ENCODE data around the gene GGNBP2. TPM values are rescaled to one million over a fixed set of nuclear protein-coding genes. Genes with fewer than 3 reads are reported as not detected.

GGNBP2 gene
- polyA plus RNA-seq, 1 of the 3 experiments (the other 2 are of a cell fraction) = 79.3 TPM

DNA sequence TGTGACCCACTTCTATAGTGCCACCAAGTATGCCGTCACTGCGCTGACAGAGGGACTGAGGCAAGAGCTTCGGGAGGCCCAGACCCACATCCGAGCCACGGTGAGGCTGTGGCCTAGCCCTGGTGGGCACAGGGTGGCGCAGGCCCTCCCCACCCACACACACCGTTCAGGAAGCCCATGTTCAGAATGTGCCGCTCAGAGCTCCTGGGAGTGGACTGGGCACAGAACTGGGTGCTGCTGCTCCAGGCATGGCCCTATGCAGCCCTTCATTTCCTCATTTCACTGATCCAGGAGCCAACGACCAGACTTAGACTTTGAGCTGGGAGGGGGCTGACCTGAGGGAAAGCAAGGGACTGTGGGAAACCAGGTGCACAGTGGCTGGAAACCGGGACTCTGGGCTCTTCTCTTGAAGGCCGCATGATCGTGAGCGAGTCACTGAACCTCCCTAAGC lies 54.3 kb downstream of the GGNBP2 start (continued):
- no peak for TF ChIP-seq REST (IDR thresholded peaks at IDR 0.05; ENCODE audit: low read depth, low read length)
- no peak for TF ChIP-seq GATA2 (CRISPR knock-in tag; IDR thresholded peaks at IDR 0.05)
- TF ChIP-seq, protein P1, sequence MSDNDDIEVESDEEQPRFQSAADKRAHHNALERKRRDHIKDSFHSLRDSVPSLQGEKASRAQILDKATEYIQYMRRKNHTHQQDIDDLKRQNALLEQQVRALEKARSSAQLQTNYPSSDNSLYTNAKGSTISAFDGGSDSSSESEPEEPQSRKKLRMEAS (IDR thresholded peaks at IDR 0.05; ENCODE audit: low read depth) = no peak
- TF ChIP-seq YY1 (IDR thresholded peaks at IDR 0.05; ENCODE audit: low read depth) = no peak
- no peak for TF ChIP-seq RAD21 (IDR thresholded peaks at IDR 0.05; ENCODE audit: low read length)
- no peak for TF ChIP-seq ELF1 (IDR thresholded peaks at IDR 0.05)

- Histone ChIP-seq H3K4me2 (no peak overlapping the region), H3K27me3 (ENCODE audit: insufficient read depth) (no peaks in the 10 kb centered on the region), H3K9ac (no peak overlapping the region), H3K36me3 (replicated peaks in 1 of 2; ENCODE audit: control insufficient read depth in 1 of 2, insufficient read depth in 2 of 2, low read length in 1 of 2) (peaks cover 0 to 11% of the 10 kb centered on the region in 2 experiments), H3K4me1 (ENCODE audit: control insufficient read depth in 1 of 2, insufficient read depth in 2 of 2, low read depth in 1 of 2, low read length in 1 of 2) (peaks cover 0 to 21% of the 10 kb centered on the region in 2 experiments; a peak in 2 of 4 replicates), H3K27ac (ENCODE audit: low read depth in 2 of 2, low read length in 1 of 2) (no peak overlapping the region), H3K4me3 (ENCODE audit: low read depth in 2 of 2, low read length in 1 of 2) (no peak overlapping the region), H3K79me2 (ENCODE audit: insufficient read depth) (peaks cover 27% of the 10 kb centered on the region; the same call in 1 of the 2 replicates), H3F3A (replicated peaks; ENCODE audit: insufficient read depth) (peaks cover 16% of the 10 kb centered on the region), H3K9me3 (no peaks in the 10 kb centered on the region), H3K9me2 (no peaks in the 10 kb centered on the region), H2AFZ (ENCODE audit: low read depth) (no peak overlapping the region), H4K20me1 (ENCODE audit: insufficient read depth) (peaks cover 3% of the 10 kb centered on the region; the same call in 1 of the 2 replicates)
- no peak for DNase-seq
- over 99% methylated on average over 11 of the region's 11 CpGs for WGBS (ENCODE audit: low lambda C conversion rate)
- ChIA-PET CTCF (interaction anchor here (4.4 kb wide), 1 partner anchor 15 kb away, joined by 26 read pairs; no protein-coding TSS in a partner anchor), POLR2A (interaction anchor here (2.2 kb wide), 1 partner anchor 7 kb away, joined by 16 read pairs; the partner anchor contains the start of gene DHRS11)
- TF ChIP-seq IRF3 (IDR thresholded peaks at IDR 0.05; ENCODE audit: low read depth, low read length) (no peak), NRF1 (IDR thresholded peaks at IDR 0.05; ENCODE audit: low read depth, low read length) (no peak), EZH2phosphoT487 (IDR thresholded peaks at IDR 0.05; ENCODE audit: borderline replicate concordance, low read depth) (no peak), RFX5 (IDR thresholded peaks at IDR 0.05; ENCODE audit: low read length) (no peak), YY1 (IDR thresholded peaks at IDR 0.05; ENCODE audit: low read depth) (no peak), SIN3A (IDR thresholded peaks at IDR 0.05; ENCODE audit: borderline replicate concordance, low read depth, low read length) (no peak), MXI1 (IDR thresholded peaks at IDR 0.05; ENCODE audit: low read depth, low read length) (no peak), POLR2AphosphoS5 (IDR thresholded peaks at IDR 0.05; ENCODE audit: low read depth, low read length) (no peak), ELF1 (IDR thresholded peaks at IDR 0.05) (no peak), FOSL2 (IDR thresholded peaks at IDR 0.05; ENCODE audit: borderline replicate concordance, low read depth) (no peak), RXRA (IDR thresholded peaks at IDR 0.05; ENCODE audit: borderline replicate concordance, low read depth) (no peak), RAD21 (IDR thresholded peaks at IDR 0.05; ENCODE audit: low read length) (no peak), NFIC (IDR thresholded peaks at IDR 0.05; ENCODE audit: borderline replicate concordance) (no peak), RCOR1 (IDR thresholded peaks at IDR 0.05; ENCODE audit: low read length) (no peak), FOXM1 (IDR thresholded peaks at IDR 0.05; ENCODE audit: low read depth) (no peak)
- TF ChIP-seq, protein P2, sequence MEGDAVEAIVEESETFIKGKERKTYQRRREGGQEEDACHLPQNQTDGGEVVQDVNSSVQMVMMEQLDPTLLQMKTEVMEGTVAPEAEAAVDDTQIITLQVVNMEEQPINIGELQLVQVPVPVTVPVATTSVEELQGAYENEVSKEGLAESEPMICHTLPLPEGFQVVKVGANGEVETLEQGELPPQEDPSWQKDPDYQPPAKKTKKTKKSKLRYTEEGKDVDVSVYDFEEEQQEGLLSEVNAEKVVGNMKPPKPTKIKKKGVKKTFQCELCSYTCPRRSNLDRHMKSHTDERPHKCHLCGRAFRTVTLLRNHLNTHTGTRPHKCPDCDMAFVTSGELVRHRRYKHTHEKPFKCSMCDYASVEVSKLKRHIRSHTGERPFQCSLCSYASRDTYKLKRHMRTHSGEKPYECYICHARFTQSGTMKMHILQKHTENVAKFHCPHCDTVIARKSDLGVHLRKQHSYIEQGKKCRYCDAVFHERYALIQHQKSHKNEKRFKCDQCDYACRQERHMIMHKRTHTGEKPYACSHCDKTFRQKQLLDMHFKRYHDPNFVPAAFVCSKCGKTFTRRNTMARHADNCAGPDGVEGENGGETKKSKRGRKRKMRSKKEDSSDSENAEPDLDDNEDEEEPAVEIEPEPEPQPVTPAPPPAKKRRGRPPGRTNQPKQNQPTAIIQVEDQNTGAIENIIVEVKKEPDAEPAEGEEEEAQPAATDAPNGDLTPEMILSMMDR (IDR thresholded peaks at IDR 0.05) = no peak
Observed at GRCh38 chr17:36599546-36600250, 55.0 kb downstream of the GGNBP2 start.
